COLO668 (cell line): ENCODE measurements around the gene TVP23C.

ENCODE experiments used
- DNase-seq: peaks from one replicate; lab custom pipeline; 2025; ENCODE audit not compliant: unreplicated experiment; lab: John Stamatoyannopoulos, UW

The TVP23C gene

DNA sequence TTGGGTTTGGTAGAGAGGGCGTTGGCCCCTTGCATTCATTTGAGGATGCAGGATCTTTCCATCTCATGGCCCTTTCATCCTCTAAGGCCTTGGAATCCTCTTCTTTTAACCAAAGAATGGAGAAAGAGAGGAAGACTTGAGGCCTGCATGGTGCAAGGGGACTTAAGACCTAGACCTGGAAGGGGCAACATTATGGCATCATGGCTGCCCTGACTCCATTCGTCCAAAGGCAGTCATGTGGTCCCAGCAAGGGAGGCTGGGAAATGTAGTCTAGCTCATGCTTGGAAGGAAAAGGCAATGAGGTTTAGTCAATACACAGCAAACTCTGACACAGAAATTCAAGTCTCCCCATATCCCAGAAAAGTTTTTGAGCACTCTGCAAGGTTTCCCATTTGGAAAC lies 65.2 kb downstream of the TVP23C start:
- DNase-seq = no peak

DNA sequence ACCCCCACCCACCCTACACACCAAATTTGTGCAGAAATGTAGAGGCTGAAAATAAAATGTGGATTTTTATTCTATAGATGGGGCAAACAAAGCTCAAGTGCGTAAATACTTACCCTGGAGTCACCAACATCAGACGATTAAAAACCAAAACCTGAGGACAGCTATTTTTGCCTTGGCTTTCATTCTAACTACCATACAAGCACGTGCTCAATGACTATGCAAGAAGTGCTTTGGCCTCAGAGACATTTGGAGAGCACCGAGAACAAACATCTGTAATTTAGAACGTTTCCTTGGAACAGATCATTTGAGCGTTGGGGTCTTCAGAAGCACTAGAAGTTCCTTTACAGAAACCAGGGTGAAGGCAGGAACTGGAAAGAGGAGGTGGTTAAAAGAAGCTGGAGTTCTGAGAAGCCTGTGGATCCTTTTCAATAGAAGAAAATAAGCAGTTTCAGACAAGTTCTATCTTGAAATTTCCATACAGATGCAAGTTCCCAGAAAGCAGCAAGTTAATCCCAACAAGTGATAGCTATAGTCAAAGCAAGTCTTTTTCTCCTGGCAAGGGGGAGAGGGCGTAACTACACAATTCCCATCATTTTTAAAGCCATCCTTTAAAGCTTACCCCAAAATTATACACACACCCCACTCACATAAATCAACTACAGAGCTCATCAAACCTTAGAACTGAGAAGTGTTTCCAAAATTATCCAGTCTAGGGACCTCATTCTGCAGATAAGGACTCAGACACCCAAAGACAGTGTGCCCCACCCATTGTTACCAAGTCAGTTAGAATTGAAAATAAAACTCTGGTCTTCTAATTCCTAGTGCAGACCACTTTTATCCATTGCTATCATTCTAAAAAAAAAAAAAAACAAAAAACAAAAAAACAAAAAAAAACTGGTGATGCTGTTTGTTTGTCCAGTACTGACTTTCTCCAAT lies 66.3 kb downstream of the TVP23C start:
- DNase-seq = no peak

DNA sequence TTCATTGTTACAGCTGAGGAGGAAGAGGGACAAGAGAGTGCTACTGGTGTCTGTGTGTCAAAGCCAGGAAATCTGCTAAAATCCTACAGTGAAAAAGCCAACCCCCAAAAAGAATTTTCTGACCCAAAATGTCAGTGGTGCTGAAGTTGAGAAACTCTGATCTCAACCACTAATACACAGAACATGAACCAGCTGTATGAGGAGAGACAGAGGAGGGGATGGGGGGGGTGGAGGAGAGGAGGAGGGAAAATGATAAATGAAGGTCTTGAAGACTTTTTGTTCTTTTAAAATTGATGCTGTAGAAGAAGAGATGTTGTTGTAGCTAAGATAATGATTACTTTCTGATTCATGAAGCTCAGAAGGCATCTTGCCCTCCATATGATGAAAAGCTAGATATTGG lies 68.5 kb downstream of the TVP23C start:
- DNase-seq = no peak

DNA sequence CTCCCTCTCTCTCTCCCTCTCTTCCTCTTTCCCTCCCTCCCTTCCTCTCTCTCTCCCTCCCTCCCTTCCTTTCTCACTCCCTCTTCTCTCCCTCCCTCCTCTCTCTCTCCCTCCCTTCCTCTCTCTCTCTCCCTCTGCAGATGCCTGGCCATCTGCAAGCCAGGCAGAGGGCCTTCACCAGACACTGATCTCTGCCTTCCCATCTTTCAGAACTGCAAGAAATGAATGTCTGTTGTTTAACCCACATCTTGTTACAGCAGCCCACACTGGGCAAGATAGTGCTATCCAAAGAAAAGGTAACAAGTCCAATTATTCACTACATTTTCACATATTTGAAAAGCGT lies 69.6 kb downstream of the TVP23C start:
- no peak for DNase-seq

DNA sequence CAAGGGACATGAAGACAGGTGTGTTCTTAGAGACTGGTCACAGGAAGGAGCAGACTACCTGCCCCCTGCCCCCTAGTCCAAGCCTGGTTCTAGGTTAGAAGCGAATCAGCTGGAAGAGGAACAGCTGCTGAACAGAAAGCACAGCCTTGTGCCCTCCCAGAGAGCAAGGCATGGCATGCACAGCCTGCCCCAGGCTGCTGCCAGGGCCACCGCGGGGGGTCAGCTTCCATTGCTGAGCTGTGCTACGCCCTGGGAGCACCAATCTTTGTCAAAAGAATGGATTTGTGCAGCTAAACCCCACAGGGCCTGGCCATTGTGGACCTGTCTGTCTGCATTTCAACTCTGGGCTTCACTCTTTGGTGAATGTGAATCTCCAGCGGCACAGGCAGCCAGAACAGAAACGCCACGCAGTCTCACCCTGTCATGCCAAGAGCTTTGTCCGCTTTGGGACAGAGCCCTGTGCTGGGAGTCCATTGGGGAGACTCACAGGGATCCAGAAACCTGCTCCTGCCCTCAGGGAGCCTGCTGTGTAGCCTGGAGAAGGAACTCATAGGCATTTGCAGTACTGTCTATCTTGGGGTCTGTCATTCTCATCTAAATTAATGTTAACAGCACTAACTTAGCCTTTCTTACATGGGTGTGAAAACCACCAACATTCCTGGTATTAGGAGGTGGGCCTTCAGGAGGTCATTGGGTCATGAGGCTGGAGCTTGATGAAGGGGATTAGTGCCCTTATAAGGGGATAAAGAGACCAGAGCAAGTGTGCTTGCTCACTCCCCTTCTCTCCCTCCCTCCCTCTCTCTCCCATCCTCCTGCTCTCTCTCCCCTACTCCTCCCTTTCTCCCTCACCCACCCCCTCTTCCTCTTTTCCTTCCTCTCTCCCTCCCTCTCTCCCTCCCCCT lies 70.2 kb downstream of the TVP23C start:
- no peak for DNase-seq

DNA sequence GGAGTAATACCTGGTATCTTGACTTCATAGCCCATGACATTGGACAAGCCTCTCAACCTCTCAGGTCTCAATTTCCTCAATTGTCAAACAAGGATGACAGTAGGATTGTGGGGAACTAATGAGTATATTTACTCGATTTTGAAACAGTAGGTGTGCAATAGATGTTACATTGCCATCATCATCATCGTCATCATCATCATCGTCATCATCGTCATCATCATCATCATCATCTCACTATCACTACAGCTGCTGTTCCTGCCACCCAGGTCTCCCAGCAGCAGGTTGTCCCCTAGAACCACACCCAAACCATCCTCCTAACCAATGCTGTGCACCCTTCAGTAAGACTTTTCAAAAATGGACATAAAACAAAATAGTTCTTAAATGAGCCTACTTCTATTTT lies 71.1 kb downstream of the TVP23C start:
- no peak for DNase-seq

DNA sequence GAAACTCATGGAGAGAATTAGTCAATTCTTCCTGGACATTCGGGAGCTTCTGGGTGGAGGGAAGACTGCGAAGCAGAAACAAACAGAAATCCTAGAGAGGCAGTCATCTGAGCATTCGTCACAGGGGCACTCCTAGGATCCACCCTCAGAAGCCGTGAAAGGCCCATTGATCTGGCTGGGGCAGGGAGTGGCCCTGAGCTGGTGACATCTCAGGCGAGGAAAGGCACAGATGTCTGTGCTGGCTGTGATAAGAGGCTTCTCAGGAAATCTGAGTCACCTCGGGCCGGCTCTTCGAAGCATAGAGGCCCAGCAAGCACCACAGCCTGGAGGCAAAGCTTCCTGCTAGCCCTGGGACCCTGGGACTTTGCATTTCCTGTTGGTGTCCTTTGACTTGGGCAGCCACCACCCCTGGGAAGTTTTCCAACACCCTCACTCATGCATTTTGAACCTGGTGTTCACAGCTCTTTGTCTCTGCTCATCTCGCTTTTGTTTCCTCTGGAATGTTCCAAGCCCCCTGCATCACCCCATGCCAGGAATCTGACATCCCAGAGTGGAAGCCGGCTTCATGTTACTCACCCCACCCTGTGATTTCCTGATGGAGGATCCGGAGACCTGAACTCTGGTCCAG lies 72.5 kb downstream of the TVP23C start:
- DNase-seq = no peak

DNA sequence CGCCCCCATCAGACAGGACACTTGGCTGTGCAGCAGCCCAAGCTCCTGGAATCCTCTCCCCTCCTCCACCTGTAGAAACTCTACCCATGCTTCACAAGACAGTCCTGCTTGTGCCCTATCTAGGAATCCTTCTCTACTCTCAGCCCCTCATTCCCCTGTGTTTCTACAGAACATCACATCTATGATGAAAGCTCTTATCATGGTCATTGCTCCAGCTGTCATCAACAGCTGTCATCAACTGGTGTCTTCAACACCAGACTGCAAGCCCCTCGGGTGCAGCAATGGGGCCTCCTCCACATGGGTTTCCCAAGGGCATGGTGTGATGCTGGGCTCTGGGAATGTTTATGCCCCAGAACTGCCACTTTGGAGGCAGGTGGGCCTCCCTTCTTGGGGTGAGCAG lies 74.7 kb downstream of the TVP23C start:
- no peak for DNase-seq

DNA sequence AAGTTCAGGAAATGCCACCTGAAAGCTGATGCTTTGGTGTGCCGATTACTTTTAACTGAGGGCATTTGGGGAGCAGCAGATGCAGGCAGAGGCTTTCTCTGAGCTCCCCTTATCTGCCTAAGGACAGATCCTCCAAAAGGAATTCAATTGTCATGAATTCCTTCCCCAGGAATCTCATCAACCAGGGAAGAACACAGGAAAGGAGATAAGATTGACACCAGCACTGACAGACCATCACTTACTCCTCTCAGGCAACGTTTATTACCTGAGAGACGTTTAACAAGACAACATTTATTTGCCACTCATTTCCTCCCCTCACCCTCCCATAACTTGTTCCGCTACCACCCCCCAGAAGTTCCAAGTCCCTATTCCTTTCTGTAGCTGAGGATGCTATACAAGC lies 78.2 kb downstream of the TVP23C start:
- DNase-seq = no peak

DNA sequence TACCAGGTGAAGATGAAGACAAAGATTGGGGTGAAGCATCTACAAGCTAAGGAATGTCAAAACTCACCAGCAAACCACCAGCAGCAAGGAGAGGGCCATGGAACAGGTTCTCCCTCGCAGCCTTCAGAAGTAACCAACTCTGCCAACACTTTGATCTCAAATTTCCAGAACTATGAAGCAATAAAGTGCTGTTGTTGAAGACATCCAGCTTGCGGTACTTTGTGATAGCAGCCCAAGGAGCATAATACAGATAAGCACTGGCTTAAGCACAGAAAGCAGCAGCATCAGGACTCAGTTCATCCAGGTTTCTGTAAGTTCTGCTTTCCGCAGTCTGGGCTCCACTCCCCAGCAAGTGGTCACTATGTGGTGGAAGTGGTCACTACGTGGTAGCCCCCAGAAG lies 79.9 kb downstream of the TVP23C start:
- no peak for DNase-seq

DNA sequence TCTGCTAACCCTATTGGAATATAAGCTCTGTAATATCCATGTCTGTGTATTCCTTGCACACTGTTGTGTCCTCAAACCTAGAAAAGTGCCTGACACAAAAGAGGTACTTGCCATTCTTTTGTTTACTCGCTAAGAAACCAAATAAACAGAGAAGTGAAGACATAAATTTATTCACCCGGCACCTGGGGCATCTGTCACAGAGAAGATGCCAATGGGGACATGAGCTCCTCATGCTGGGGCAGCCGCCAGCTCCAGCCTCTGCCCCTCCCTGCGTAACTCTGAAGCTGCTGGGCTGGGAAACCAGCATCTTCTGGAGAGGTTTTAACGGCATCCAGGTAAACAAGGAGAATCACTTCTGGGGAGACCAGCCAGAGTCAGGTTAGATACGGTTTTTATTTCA lies 80.8 kb downstream of the TVP23C start:
- DNase-seq = no peak

DNA sequence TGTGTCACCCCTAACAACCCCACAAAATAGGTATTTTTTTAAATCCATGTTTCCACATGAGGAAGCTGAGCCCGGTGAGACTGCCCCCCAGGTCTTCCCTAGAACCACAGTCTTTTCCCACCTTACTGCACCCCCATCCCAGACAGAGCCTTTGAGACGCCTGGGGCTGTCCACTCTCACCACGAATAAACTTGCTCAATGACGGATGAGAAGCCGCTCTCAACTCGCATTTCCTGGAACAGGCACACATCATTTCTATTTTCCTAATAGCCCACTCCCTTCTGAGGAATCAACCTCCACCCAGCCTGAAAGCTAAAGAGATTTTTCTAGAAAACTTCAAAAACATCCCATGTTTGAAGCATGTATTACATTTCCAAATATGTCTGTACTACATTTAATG lies 81.8 kb downstream of the TVP23C start:
- no peak for DNase-seq

DNA sequence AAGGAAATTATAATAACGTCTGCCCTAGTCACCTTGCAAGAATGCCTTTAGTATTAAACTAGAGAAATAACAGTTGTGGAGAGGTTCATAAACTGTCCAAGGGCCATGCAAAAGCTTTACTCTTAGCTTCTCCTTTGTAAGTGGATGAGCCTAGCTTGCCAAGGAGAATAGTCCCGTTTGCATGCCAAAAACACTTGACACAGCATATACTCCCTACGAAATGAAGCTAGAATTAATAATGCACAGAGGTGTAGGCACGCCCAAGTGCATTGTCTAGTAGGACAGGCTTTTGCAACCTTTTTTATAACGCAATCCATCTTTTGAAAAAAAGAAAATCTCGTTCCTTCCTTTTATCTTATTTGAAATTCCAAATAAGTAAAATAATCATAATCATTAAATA lies 83.1 kb downstream of the TVP23C start:
- DNase-seq = no peak

DNA sequence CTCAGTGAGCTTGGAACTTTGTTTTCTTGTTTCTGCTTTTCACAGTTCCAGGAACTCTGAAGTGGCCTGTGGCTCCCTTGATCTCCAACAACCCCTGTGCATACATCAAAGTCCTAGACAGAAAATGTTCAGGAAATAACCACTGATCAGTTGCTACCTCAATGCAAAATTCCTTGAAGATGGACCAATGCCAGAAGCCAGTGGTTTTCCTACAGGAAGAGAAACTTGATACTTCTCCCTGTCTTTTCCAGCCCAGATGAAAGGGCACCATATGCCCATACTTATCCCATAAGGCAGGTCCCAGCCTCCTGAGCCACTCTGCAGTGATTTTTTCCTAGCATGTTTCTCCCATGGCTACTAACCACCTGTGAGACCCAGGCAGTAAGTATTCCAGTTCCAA lies 83.6 kb downstream of the TVP23C start:
- no peak for DNase-seq

DNA sequence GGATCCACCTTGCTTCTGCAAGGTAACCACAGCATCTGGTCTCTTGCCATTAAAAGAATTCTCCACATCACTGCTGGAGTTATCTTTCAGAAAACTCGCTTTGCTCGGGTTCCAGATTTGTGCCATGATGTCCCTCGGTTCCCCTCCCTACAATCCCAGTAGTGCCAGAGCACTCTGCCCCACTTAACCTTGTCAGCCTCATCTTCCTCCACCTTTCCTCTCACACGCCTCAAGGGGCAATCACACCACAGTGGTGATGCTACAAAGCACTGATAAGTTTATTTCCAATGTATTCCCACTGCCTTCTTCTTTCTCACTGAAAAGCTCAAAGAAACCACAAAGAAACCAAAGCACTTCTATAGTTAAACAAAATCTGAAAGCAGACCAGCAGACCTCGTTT lies 84.4 kb downstream of the TVP23C start:
- DNase-seq = no peak

DNA sequence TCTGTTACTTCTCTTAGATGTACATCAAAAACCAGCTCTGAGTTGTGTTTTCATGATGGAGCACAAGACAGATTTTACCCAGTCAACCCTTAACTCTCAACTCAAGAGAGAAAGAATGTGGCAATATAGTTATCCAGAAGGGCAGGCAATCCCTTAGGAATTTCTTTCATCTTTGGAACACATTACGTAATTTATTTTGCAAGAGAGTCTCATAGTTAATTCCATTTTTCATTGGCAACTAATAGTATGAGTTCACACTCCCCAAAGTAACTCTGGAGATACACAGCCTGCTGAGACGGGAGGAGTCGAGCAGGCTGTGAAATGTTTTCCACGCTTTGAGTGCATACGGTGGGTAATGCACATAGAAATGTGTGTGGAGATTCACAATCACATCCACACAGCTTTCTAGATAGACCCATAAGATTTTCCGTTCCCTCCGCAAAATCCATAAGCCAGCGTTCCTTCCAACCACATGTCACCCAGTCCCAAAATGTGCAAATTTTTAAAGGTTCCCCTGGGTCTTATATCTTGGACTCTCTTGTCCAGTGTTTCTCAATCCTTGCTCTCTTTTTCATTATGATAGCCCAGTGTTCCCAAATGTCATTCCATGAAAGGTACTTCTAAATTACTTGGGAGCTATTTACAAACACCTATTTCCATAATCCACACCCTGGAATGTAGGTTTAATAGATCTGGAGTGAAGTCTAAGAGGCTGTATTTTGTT lies 87.5 kb downstream of the TVP23C start:
- no peak for DNase-seq

DNA sequence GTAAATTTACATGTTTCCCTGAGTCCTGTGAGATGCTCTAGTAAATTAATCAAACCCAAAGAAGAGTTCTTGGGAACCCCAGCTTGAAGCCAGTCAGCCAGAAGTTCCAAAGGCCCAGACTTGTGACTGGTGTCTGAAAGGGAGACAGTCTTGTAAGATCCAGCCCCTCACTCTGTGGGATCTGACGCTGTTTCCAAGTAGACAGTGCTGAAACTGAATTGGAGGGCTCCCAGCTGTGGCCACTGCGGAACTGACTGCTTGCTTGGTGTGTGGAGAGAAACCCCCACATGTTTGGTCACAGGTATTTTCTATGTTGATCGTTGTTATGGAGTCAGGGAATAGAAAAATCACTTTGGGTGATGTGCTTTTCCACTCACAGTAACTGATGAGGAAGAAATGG lies 90.4 kb downstream of the TVP23C start:
- DNase-seq = no peak

DNA sequence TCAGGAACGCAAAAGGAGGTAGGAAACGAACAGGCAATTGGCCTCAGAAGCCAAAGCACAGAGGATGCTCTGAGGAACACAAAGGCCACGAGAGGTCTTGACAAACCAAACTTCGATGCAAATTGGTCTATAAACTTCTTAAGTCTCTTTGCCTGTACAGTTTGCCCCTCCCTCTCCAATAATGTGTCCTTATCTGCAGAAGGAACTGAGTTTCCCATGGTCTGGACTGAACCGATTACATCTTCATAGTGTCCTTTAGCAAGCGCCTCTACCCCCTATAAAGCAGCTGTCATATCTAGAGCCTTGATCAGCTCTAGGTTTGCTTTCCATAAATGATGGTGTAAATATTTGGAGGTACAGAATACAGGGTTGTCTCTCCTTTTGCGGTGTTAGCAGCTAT lies 92.7 kb downstream of the TVP23C start:
- DNase-seq = no peak

DNA sequence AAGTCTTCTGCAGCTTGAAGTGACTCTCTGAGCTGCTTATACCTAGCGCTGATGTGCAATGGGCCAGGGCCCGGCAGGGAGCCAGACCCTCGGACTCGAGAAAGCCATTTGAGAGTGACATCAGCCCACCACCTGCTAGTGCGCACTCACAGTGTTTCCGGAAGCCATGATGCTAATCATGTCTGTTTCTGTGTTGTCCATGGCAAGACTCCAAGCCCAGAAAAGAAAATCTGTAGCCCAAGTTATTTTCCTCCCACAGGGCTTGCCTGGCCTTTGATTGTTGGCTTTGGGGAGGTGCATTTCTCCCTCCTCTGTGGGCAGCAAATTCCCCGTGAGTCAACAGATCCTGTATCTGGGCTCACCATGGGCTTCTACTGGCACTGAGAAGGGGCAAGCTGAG lies 94.0 kb downstream of the TVP23C start:
- DNase-seq = no peak

DNA sequence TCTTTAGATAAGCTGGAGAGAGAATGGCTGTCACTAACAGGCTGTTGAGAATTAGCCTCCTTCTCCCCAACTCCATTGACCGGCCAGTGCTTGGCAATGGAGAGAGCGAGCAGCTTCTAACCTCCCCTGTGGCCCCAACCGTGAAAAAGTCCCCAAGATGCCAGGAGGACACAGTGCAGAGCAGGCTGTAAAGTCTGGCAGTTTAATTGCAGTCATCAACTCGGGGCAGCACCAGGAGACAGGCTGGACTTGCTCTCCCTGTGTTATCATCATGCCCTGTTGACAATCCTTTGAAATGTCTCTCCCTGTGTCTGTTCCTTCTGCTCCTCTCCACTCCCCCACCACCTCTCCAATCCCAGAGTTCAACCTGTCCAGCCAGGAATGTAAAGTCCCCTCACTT lies 95.2 kb downstream of the TVP23C start:
- no peak for DNase-seq

DNA sequence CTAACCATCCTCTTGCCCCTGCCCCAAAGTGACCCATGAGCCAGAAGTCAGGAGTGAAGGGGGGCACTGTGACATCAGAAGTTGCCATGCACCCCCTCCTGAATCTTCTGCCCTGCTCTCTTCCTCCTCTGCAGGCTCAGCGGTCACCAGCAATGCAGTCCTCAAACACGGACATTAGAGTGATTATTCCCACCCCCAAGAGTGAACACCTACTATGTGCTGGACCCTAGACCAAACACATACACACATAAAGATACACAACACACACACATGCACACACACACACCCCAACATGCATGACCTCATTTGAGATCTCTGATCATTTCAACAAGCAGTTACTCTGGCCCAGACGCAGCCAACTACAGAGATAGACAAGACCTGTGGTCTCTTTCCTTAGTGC lies 95.7 kb downstream of the TVP23C start, which contains the start of gene CDRT4:
Gene CDRT4 (minus strand): TSS at position 30 of the 400 bp plus-strand sequence. CDS start 27,383 bp downstream, outside the sequence.
- DNase-seq = no peak
